GM19468 (cell line): ENCODE data around the gene REV1.
A peak's percentile ranks its signal among the peaks of the same experiment; 100 is the strongest.
"Not testable (repeated sequence)": the region's sequence is repeated elsewhere in the genome, so short reads cannot be mapped to it uniquely, and the experiment has no call there.

Experiments used
- ATAC-seq: cut with Tn5 transposase; IDR thresholded peaks from one replicate; pipeline ENCODE4 v1.9.1; 2021; ENCODE audit warnings: mild to moderate bottlenecking, moderate library complexity, moderate number of reproducible peaks; ENCODE audit not compliant: unreplicated experiment; ENCODE audit errors: extremely low read depth

The REV1 gene

DNA sequence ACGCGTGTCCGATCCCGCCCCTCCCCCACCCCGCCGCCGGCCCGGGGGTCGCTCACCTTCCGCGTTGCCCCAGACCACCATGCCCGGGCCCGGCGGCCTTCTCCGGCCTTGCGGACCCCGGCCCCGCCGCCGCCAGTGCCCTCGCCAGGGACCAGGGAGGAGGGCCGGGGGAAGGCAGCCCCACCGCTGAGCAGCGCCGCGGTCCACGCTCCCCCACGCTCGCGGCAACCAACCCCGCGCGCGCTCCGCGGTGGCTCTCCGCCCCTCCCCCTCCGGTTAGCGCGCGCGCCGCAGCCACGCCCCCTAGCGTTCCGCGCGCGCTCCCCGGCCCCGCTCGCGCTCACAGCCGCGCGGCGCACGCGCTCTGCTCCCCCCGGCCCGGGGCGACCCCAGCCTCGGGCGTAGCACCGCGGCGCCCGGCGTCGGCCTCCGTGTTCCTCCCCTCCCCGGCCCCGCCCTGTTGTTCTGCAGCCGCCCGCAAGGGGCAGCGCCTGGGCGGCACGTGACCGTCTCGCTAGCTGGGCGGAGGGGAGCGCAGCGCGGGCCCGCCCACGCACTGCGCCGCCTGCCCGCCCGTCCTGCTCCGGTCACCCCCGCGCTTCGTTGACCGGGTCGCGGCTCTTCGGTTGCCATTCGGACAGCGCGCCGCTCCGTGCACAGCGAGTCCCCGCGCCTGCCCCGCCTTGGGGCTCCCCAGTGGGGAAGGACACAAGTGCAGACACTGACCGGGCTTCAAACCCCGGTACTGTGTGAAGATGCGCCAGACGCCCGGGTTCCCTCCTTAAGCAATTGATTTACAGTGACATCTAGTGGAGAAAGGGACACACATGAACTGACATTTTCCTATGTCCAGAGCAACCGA, at the start of gene REV1:
TSS of gene REV1 (minus strand) at position 257 of the 862 bp plus-strand sequence. CDS start 25,042 bp downstream, outside the sequence.
- ATAC-seq: peak; percentile 81

DNA sequence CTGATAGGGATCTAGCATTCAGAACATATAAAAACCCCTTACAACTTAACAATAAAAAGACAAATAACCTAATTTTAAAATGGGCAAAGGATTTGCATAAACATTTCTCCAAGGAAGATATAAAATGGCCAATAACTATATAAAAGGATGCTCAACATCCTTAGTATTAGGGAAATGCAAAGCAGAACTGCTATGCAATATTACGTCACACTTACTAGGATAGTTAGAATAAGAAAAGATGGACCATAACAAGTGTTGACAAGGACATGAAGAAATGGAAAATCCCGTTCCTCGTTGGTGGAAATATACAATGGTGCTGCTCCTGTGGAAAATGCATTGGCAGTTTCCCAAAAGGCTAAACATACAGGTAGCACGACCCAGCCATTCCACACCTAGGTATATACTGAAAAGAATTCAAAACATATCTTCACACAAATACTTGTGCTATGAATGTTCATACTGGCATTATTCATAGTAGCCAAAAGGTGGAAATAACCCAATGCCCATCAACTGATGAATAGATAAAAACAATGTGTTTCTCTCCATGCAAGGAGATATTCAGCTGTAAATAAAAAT, 48.2 kb upstream of the REV1 start:
- ATAC-seq: no peak

DNA sequence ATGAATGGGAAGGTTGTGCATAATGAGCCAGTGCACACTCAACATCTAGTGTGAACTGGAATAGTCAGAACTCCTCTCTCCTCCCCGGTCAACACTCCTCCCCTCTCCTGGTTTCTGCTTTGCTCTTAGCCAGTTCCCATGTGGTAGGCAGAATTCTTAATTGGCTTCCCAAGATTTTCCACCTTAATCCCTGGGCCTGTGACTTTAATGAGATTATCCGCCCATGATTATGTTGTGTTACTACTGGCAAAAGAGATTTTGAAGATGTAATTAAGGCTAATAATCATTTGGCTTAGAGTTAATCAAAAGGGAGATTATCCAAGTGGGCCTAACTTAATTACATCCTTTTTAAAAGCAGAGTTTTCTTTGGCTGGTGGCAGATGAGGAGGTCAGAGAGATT, 34.2 kb upstream of the REV1 start:
- no peak for ATAC-seq

DNA sequence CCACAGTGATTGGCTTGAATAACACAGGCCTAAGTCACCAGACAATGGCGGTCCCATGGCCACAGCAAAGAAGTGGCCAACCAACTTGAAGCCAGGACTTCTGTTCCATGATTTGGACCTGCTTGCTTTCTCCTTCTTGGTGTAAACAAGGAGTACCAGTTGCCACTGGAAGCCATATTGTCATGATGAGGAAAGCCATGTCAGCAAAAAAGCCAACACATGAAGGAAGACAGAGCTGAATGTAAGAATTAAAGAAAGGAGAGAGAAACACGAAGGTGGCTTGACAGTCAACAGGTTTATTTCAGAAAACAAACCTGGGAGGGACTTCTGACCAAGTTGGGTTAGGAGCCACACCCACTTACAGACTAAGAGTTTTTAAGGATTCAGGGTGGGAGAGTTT, 32.3 kb upstream of the REV1 start:
- ATAC-seq: no peak

DNA sequence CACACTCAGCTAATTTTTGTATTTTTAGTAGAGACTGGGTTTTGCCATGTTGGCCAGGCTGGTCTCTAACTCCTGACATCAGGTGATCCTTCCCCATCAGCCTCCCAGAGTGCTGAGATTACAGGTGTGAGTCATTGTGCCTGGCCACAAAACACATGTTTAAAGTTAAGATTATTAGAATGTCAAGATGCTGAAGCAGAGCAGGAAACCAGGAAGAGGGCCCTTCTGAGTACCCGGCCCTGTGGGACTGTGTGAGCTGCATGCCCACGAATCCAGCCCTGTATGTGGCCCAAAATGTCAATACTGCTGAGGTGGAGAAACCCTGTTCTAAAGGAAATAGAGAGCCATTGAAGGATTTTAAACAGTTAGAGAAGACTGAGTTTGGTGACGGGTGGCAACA, 31.0 kb upstream of the REV1 start:
- ATAC-seq: no peak

DNA sequence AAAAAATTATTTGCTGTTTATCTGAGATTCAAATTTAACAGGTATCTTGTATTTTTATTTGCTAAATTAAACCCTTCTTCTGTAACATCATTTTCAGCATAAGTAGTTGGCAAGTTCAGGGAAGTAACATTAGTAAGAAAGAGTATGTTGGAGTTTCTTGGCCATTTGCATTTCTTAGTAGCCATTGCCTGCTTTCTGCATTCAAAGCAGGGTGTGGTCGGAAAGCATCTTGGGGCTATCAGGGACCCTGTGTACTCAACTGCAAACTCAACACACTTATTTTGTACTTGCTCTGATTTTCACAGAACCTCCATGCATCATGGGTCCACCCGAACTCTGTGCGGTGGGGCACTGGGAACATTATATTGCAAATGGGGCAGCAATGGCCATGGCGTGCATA, 30.4 kb upstream of the REV1 start:
- ATAC-seq: no peak

DNA sequence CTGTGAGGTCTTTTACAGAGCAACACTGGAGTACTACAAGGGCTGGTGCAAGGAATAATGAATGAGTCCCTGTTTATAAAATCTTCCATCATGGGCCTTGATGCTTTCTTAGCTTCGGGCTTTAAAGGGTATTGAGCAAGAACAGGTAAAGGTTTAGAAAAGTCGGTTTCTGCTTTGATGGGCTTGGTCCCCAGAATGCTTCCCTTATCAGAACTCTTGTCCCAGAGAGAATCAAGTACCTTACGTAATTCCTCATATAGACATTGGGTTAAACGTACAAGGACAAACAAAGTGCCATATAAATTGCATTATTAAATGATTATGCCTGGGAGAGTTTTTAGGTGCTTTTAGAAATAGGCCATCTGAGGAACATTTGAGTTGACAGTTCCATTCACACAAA, 24.5 kb upstream of the REV1 start:
- no peak for ATAC-seq

DNA sequence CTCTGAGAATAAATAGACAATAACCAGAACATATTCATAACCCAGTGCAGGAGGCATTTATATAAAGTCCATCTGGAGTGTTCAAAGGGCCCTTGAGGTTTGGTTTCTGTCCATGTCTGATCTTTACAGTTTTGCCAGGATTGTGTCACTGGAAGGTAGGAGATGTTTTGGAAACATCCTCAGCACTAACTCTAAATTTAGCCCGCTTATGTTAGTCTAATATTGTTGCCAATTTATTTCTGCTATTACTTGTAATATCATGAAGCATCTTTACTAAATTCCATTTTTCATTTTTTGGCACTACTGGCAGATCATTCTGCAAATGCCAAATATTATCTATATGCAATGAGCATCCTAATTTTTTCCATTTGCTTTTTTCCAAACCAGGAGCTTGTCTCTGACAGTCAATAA, 22.4 kb upstream of the REV1 start:
- ATAC-seq: no peak

DNA sequence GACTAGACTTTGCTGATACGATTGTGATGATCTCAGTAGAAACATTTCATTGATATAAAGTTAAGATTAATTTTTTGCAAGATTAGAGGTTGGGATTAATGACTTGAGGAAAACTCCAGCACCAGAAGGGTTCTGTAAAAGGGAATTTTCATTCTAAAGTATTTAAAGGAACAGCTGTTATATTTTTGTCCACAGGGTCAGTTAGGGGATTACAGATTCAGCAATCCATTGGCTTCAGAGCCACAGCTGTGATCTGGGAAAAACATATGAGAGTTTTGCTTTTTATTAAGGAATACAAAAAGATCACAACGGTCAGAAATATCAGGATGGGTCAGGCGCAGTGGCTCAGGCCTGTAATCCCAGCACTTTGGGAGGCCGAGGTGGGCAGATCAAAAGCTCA, 19.6 kb upstream of the REV1 start:
- no peak for ATAC-seq

DNA sequence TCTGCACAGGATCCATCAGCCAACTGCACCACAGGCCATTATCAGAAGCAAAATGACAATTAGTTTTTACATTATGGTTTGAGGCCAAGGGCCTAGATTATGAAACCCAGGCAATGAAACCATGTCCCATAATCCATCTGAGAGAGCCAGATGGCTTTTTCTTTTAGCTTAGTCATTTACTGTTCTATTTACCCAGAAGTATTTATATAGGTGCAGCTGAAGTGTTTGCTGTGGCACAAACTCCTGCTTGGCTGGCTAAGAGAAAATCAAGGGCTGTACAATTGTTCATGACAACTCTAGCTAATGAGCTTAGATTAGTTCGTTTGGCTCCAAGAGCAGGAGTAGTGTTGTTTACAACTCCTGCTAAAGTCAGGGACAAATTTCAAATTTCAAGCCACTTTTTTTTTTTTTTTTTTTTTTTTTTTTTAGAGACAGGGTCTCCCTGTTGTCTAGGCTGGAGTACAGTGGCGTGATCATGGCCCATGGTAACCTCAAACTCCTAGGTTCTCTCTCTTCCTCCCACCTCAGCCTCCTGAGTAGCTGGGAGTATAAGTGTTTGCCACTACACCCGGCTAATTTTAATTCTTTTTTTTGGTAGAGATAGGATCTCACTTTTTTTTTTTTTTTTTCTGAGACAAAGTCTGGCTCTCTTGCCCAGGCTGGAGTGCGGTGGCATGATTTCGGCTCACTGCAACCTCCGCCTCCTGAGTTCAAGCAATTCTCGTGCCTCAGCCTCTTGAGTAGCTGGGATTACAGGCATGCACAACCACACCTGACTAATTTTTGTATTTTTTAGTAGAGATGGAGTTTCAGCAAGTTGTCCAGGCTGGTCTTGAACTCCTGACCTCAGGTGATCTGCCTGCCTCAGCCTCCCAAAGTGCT, 18.4 kb upstream of the REV1 start:
- ATAC-seq: no peak

DNA sequence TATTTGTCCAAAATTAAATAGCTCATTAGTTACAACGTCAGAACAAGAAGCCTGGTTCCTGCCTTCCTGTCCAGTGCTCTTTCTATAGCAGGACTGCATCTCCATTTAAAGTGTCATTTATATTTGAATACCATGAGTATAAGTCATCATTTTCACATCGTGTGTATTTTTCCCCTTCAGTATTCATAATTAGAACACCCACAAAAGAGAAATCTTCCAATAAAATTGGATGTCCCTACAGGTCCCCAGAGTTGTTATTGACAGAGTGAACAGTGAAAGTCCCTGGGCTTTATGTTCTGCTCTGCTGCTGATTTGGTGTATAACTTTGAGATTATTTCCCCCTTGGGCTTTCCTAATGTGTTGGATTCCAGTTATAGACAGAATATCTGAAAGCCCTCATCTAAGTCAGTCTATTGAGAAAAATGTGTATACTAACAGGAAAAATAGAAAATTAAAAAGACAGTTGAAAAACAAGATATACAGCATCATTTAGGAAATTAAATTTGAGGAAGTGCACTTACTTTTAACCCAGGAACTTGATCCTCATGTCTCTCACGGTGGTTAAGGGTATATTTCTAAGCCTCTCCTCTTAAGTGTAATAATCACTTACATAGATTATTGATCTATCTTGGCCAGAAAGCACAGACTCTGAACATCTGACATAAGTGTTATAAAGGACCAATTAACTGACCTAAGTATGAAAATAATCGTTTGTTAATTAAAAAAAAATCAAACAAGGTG, 15.2 kb upstream of the REV1 start:
- ATAC-seq: no peak

DNA sequence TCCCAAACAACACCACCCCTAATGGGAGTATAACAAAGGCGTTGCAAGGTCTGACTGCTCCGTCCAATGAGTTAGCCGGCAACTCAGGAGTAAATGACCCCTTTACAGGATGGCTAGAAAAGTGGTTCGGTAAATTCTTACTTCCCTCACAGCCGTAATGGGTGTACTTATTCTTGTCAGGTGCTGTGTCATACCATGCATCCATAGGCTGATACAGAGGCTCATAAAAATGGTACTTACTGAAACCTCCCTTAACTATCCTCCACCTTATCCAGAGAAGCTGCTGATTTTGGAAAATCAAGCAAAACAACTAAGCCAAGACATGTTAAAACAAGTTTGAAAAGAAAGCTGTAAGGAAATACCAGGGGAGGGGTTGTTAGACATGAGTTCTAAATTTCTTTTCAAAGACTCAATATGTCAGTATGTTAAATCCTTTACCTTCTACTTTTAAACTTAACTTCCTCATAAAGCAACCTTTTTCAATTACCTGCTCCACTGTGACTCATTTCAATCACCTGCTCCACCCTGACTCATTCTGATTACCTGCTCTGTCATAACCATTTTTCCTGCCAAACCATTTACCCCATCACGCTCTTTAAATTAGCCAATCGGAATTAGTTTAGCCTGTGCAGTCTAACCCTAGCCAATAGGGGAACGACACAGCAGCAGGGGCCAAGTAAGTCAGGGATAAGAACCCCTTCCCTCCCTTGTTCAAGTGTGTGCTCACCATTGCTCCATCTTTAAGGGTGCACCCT, 14.0 kb upstream of the REV1 start:
- not testable (repeated sequence) for ATAC-seq

DNA sequence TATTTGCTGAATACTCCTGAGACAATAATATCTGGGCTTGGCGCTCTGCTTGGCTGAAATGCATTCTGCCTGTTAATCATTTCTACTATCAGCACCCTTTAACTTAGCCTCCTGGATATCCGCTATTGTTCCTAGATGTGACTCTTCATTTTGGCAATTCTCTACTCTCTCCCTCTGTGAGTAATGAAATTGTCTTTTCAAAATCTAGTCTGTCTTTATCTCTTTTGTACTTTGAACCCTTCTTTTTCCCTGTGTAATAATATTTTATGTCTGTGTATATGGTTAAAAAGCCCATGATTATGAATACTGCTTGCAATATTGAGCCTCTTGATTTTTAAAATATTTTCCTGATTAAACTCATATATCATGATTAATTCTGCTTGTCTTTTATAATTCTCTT, 6.2 kb upstream of the REV1 start:
- no peak for ATAC-seq

DNA sequence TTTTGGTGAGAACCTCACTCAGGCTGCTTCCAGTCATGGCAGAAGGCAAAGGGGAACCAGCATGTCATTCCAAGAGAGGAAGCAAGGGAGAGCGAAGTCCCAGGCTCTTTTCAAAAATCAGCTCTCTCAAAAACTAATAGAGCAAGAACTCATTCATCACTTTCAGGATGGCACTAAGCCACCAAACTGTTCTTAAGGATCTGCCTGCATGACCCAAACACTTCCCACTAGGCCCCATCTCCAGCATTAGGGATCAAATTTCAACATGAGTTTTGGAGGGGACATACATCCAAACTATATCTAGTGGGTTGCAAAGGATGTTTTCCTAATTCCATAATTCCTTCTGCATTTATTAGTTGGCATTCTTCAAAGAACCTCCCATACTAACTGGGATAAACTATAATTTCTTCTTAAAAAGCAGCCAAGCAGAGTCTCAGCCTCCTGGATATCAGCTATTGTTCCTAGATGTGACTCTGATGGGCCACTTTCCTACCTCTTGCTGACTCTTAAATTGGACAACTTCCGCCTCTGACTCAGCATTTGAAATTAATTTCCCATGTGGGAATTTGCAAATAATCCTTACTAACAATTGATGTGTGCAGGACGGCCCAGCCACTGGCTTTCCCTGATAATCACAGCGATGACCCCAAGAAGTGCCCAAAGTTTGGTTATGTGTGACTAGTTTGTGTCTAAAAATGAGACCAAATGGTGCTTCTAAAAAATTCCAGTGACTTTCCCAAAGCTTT, 5.5 kb upstream of the REV1 start:
- no peak for ATAC-seq

DNA sequence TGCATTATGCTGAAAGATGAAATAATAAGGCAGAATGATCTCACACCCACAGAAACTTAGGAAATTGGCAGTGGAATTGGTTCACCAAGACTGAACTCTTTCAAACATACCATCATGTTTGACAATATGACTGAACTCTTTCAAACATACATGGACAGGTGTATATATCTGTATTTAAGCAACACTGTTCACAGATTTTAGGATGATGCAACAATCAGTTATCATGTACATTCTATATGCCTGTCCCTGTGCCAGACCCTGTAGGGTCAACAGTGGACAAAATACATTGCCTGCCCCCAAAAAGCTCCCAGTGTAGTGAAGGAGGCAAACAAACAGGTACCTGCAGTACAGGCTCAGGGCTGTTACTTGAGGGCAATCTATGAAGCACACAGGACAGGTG, 2.9 kb upstream of the REV1 start:
- no peak for ATAC-seq

DNA sequence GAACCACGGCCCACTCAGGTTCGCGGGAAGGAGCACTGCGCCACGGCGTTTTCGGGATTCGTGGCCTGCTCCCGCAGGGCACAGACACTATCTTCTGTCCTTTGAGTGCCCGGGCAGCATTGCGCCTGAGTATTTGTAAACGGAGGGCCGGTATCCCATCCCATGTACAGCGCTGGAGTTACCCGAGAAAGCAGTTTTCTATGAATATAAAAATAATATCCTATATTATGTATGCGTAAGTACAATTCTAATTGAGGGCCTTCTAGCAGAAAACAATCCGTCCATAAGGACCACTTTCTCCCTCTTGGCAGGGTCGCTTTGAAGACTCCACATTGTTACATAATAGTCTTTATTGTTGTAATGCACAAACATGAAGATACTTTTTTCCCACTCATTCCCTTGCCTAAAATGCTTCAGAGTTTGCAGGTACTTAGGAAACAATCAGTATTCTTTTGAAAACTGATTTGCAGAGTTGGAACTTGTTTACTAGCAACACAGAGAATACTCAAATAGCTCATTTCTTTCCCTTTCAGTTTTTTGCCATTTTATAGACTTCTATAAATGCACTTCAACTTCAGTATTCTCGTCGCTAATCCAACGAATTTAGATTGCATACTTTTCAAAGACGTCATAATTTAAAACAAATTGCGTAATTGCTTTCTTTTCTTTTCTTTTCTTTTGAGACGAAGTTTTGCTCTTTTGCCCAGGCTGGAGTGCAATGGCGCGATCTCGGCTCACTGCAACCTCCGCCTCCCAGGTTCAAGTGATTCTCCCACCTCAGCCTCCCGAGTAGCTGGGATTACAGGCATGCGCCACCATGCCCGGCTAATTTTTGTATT, 1.0 kb upstream of the REV1 start:
- no peak for ATAC-seq

DNA sequence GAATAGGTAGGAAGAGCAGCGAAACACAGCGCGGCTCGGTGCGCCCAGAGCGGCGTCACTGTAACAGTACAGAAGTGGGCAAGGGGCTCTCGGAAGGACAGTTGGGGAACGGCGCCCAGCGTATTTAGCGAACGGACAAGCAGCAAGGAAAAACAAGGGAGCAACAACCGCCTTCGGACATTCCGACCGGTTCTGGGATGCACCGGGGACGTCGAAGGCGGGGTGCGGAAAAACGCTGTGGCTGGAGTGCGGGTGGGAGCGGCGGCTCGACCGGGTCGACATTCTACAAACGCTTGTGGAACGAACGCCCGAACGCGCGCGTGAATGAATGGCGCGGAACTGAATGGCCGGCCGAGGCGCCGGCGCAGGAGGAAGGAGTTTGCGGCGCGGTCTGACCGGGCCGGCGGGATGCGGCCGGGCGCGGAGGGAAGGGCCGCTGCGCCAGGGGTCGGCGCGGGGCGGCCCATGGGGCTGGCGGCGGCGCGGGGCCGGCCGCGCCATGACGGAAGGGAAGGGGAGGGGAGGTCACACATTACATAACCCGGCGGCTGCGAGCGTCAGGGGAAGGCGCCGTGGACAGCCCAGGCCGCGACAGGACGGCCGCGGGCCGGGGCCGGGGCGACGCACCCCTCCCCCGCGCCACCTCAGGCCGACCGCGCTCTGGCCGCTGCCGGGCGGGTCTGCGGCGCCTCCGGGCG, 605 bp downstream of the REV1 start:
- ATAC-seq: peak; percentile 4
